GM23338 (cell line): Measurements from ENCODE around the gene IMMP2L. TPM values are rescaled to one million over a fixed set of nuclear protein-coding genes. Genes with fewer than 3 reads are reported as not detected.
A peak's percentile ranks its signal among the peaks of the same experiment; 100 is the strongest.

Experiments used
- ATAC-seq: fragments of 200-7000 bp; cut with Tn5 transposase; 3 replicates; pipeline ENCODE4 v1.9.1; 2020
- DNase-seq: peaks from one replicate; pipeline ENCODE4 v3.0.0-alpha.2; 2015; ENCODE audit warnings: low spot score
- H2AFZ ChIP-seq: fragments of 200-600 bp; sonication (generic); 2 replicates; pipeline ENCODE4 v1.8.0; 2016; ENCODE audit warnings: antibody characterized with exemption, mild to moderate bottlenecking, moderate library complexity
- H3F3A ChIP-seq: fragments of 200-600 bp; sonication (generic); replicated peaks from 2 replicates; pipeline ENCODE4 v1.8.0; 2017; ENCODE audit warnings: antibody characterized with exemption, mixed run types, low read depth
- H3K27ac ChIP-seq: fragments of 200-600 bp; sonication (generic); 2 replicates; pipeline ENCODE4 v1.6.1; 2016; ENCODE audit warnings: low read depth
- H3K27me3 ChIP-seq: fragments of 200-600 bp; sonication (generic); 2 replicates; pipeline ENCODE4 v1.8.0; 2016; ENCODE audit warnings: mild to moderate bottlenecking, mixed run types, moderate library complexity; ENCODE audit not compliant: insufficient read depth
- H3K36me3 ChIP-seq: fragments of 200-600 bp; sonication (generic); 2 replicates; pipeline ENCODE4 v1.8.0; 2016; ENCODE audit warnings: mild to moderate bottlenecking; ENCODE audit not compliant: insufficient read depth
- H3K4me1 ChIP-seq: fragments of 200-600 bp; sonication (generic); 2 replicates; pipeline ENCODE4 v1.8.0; 2016; ENCODE audit warnings: mild to moderate bottlenecking, moderate library complexity; ENCODE audit not compliant: insufficient read depth
- H3K4me2 ChIP-seq: fragments of 200-600 bp; sonication (generic); 2 replicates; pipeline ENCODE4 v1.7.1; 2017; ENCODE audit warnings: mixed run types
- H3K4me3 ChIP-seq: fragments of 200-600 bp; sonication (generic); 2 replicates; pipeline ENCODE4 v1.6.1; 2016; ENCODE audit warnings: mixed run types
- H3K79me2 ChIP-seq: fragments of 200-600 bp; sonication (generic); replicated peaks from 2 replicates; pipeline ENCODE4 v1.8.0; 2017; ENCODE audit warnings: mild to moderate bottlenecking; ENCODE audit not compliant: insufficient read depth
- H3K9me2 ChIP-seq: fragments of 200-600 bp; sonication (generic); 2 replicates; pipeline ENCODE4 v1.8.0; 2017; ENCODE audit not compliant: insufficient read depth
- H4K20me1 ChIP-seq: fragments of 200-600 bp; sonication (generic); replicated peaks from 2 replicates; pipeline ENCODE4 v1.8.0; 2017; ENCODE audit warnings: mild to moderate bottlenecking; ENCODE audit not compliant: insufficient read depth
- H3K27ac Mint-ChIP-seq: 2 replicates; pipeline ENCODE4 v1.8.0; 2020; ENCODE audit warnings: inconsistent platforms, mild to moderate bottlenecking, moderate library complexity, mixed read lengths
- H3K27me3 Mint-ChIP-seq: 3 replicates; pipeline ENCODE4 v1.8.0; 2022; ENCODE audit warnings: low read depth, mild to moderate bottlenecking, moderate library complexity, mixed read lengths, inconsistent platforms; ENCODE audit not compliant: insufficient read depth, poor library complexity
- H3K36me3 Mint-ChIP-seq: 3 replicates; pipeline ENCODE4 v1.8.0; 2021; ENCODE audit warnings: low read depth, mild to moderate bottlenecking, inconsistent platforms, moderate library complexity, mixed read lengths
- H3K4me1 Mint-ChIP-seq: 3 replicates; pipeline ENCODE4 v1.8.0; 2020; ENCODE audit warnings: mild to moderate bottlenecking, inconsistent platforms, mixed read lengths
- H3K4me3 Mint-ChIP-seq: 3 replicates; pipeline ENCODE4 v1.8.0; 2021; ENCODE audit warnings: moderate library complexity, mild to moderate bottlenecking, inconsistent platforms, mixed read lengths
- H3K9me3 Mint-ChIP-seq: 3 replicates; pipeline ENCODE4 v1.8.0; 2020; ENCODE audit warnings: moderate library complexity, mild to moderate bottlenecking, inconsistent platforms, mixed read lengths
- CREB1 ChIP-seq: fragments of 250-450 bp; sonication (Bioruptor Pico); IDR thresholded peaks from 2 replicates; pipeline ENCODE4 v1.5.0; 2020; ENCODE audit warnings: low read depth, mild to moderate bottlenecking, moderate library complexity
- EZH2phosphoT487 ChIP-seq: fragments of 200-600 bp; sonication (generic); IDR thresholded peaks from one replicate; pipeline ENCODE4 v1.8.1; 2018; ENCODE audit warnings: antibody characterized with exemption; ENCODE audit not compliant: unreplicated experiment
- JUNB ChIP-seq: IDR thresholded peaks from one replicate; pipeline ENCODE4 v1.6.1; 2016; ENCODE audit warnings: antibody characterized with exemption; ENCODE audit not compliant: unreplicated experiment
- NANOG ChIP-seq: IDR thresholded peaks from 2 replicates; pipeline ENCODE4 v1.6.1; 2016; ENCODE audit warnings: antibody characterized with exemption, borderline replicate concordance
- STAT1 ChIP-seq: IDR thresholded peaks from one replicate; pipeline ENCODE4 v1.6.1; 2016; ENCODE audit warnings: antibody characterized with exemption; ENCODE audit not compliant: unreplicated experiment
- ZNF114 ChIP-seq: fragments of 250-450 bp; sonication (Bioruptor Pico); IDR thresholded peaks from 2 replicates; pipeline ENCODE4 v1.5.0; 2020; ENCODE audit warnings: mild to moderate bottlenecking, moderate library complexity
- ZNF331 ChIP-seq: fragments of 250-450 bp; sonication (Bioruptor Pico); IDR thresholded peaks from 2 replicates; pipeline ENCODE4 v1.5.0; 2020; ENCODE audit warnings: low read depth, mild to moderate bottlenecking, moderate library complexity
- polyA plus RNA-seq: library from polyadenylated mRNA; unstranded; fragments of >200 nt; fragmentation: Nextera tagmentation; extraction: Ambion mirVana; gene quantifications from 2 replicates; pipeline ENCODE4 v1.2.1, GENCODE V29; 2016
- total RNA-seq: library from RNA; depleted of rRNA; stranded (reverse); fragments of >200 nt; shearing (Covaris generic); gene quantifications from 2 replicates; pipeline ENCODE4 v1.2.3, GENCODE V29; 2014
- TF ChIP-seq, protein P1 (sequence below): IDR thresholded peaks from one replicate; pipeline ENCODE4 v1.6.1; 2018; ENCODE audit warnings: antibody characterized with exemption; ENCODE audit not compliant: unreplicated experiment
- TF ChIP-seq, protein P2 (sequence below): fragments of 250-450 bp; sonication (Bioruptor Pico); IDR thresholded peaks from 2 replicates; pipeline ENCODE4 v1.5.0; 2020; ENCODE audit warnings: mild to moderate bottlenecking, moderate library complexity

IMMP2L gene
- total and polyA plus RNA-seq, 2 experiments from 2014 or later, result 7.3 to 14.0 TPM

DNA sequence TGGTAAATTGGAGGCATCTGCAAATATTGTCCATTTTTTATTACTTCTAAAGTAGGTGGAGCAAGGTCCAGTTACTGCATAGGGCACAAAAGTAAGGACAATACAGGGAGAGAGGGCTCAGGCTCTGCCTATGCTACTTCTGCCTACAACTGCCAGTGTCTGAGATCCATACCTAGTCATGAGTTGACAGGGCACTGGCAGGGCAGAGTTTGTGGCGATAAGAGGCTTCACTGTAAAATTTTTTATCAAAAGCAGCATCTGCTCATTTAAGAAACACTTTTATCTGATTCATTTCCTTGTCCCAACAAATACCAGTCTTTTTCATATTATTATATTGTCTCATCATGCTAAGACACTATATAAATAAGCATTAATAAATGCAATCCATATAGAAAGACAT, 293.4 kb downstream of the IMMP2L start:
- H3K4me2 ChIP-seq, result no peak overlapping the region
- no peaks in the 10 kb centered on the region for H3K9me2 ChIP-seq
- no peak overlapping the region for H3K4me3 Mint-ChIP-seq
- H3K4me1 ChIP-seq, result 0 out of 2 replicates have a peak, but pooled peaks cover 4% of the 10 kb centered on the region
- no peaks in the 10 kb centered on the region for H4K20me1 ChIP-seq
- H3K27ac ChIP-seq, result no peak overlapping the region
- no peaks in the 10 kb centered on the region for H3K36me3 ChIP-seq
- DNase-seq, result no peak
- H3K4me1 Mint-ChIP-seq, result peaks cover 16% of the 10 kb centered on the region; the same call in 2 of the 3 replicates
- H3K9me3 Mint-ChIP-seq, result no peaks in the 10 kb centered on the region
- ATAC-seq, result no peak
- peaks cover 2% of the 10 kb centered on the region for H3K27me3 Mint-ChIP-seq
- H3K4me3 ChIP-seq, result no peak overlapping the region
- no peaks in the 10 kb centered on the region for H3K79me2 ChIP-seq
- H2AFZ ChIP-seq, result no peak overlapping the region
- H3K36me3 Mint-ChIP-seq, result no peaks in the 10 kb centered on the region
- no peaks in the 10 kb centered on the region for H3K27me3 ChIP-seq
- no peaks in the 10 kb centered on the region for H3F3A ChIP-seq
- H3K27ac Mint-ChIP-seq, result no peak overlapping the region
- TF ChIP-seq STAT1, result no peak
- TF ChIP-seq CREB1 (CRISPR knock-in tag), result no peak
- TF ChIP-seq JUNB, result no peak
- TF ChIP-seq EZH2phosphoT487, result no peak
- no peak for TF ChIP-seq ZNF331
- no peak for TF ChIP-seq ZNF114
- TF ChIP-seq, protein P1, sequence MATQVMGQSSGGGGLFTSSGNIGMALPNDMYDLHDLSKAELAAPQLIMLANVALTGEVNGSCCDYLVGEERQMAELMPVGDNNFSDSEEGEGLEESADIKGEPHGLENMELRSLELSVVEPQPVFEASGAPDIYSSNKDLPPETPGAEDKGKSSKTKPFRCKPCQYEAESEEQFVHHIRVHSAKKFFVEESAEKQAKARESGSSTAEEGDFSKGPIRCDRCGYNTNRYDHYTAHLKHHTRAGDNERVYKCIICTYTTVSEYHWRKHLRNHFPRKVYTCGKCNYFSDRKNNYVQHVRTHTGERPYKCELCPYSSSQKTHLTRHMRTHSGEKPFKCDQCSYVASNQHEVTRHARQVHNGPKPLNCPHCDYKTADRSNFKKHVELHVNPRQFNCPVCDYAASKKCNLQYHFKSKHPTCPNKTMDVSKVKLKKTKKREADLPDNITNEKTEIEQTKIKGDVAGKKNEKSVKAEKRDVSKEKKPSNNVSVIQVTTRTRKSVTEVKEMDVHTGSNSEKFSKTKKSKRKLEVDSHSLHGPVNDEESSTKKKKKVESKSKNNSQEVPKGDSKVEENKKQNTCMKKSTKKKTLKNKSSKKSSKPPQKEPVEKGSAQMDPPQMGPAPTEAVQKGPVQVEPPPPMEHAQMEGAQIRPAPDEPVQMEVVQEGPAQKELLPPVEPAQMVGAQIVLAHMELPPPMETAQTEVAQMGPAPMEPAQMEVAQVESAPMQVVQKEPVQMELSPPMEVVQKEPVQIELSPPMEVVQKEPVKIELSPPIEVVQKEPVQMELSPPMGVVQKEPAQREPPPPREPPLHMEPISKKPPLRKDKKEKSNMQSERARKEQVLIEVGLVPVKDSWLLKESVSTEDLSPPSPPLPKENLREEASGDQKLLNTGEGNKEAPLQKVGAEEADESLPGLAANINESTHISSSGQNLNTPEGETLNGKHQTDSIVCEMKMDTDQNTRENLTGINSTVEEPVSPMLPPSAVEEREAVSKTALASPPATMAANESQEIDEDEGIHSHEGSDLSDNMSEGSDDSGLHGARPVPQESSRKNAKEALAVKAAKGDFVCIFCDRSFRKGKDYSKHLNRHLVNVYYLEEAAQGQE, result no peak

DNA sequence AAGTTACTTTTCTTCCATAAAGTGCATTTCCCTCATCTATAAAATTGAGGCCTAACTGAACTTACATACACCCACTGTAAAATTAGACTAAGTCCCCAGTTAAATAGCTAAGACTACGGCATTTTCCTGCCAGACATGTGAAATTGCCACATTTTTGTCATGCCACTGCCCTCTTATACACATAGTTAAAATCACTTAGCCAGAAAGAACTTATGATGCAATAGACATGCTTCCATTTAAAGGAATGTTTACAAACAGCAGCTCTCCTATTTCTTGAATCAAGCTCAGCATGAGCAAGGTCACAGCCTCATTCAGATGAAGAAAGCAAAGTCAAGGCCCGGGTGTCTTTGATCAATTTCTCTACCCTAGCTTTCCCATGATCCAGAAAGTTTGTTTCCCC, 295.7 kb downstream of the IMMP2L start:
- peaks cover 18% of the 10 kb centered on the region; the same call in 2 of the 3 replicates for H3K4me1 Mint-ChIP-seq
- Histone ChIP-seq H4K20me1 (no peaks in the 10 kb centered on the region), H3K4me1 (0 out of 2 replicates have a peak, but pooled peaks cover 4% of the 10 kb centered on the region), H3K9me2 (no peaks in the 10 kb centered on the region), H3F3A (no peaks in the 10 kb centered on the region), H3K79me2 (no peaks in the 10 kb centered on the region), H3K36me3 (no peaks in the 10 kb centered on the region), H3K27ac (no peak overlapping the region), H3K4me3 (no peak overlapping the region), H3K4me2 (no peak overlapping the region), H2AFZ (no peak overlapping the region), H3K27me3 (no peaks in the 10 kb centered on the region)
- H3K9me3 Mint-ChIP-seq, result no peaks in the 10 kb centered on the region
- H3K4me3 Mint-ChIP-seq, result no peak overlapping the region
- DNase-seq, result peak; percentile 39
- peak; percentile 57; the same call in 2 of the 3 replicates for ATAC-seq
- no peaks in the 10 kb centered on the region for H3K27me3 Mint-ChIP-seq
- peak overlapping the region; percentile 78 for H3K27ac Mint-ChIP-seq
- no peaks in the 10 kb centered on the region for H3K36me3 Mint-ChIP-seq
- TF ChIP-seq, protein P1, result no peak
- TF ChIP-seq NANOG (no peak), ZNF114 (no peak), JUNB (no peak), CREB1 (CRISPR knock-in tag) (no peak)
- TF ChIP-seq, protein P2, sequence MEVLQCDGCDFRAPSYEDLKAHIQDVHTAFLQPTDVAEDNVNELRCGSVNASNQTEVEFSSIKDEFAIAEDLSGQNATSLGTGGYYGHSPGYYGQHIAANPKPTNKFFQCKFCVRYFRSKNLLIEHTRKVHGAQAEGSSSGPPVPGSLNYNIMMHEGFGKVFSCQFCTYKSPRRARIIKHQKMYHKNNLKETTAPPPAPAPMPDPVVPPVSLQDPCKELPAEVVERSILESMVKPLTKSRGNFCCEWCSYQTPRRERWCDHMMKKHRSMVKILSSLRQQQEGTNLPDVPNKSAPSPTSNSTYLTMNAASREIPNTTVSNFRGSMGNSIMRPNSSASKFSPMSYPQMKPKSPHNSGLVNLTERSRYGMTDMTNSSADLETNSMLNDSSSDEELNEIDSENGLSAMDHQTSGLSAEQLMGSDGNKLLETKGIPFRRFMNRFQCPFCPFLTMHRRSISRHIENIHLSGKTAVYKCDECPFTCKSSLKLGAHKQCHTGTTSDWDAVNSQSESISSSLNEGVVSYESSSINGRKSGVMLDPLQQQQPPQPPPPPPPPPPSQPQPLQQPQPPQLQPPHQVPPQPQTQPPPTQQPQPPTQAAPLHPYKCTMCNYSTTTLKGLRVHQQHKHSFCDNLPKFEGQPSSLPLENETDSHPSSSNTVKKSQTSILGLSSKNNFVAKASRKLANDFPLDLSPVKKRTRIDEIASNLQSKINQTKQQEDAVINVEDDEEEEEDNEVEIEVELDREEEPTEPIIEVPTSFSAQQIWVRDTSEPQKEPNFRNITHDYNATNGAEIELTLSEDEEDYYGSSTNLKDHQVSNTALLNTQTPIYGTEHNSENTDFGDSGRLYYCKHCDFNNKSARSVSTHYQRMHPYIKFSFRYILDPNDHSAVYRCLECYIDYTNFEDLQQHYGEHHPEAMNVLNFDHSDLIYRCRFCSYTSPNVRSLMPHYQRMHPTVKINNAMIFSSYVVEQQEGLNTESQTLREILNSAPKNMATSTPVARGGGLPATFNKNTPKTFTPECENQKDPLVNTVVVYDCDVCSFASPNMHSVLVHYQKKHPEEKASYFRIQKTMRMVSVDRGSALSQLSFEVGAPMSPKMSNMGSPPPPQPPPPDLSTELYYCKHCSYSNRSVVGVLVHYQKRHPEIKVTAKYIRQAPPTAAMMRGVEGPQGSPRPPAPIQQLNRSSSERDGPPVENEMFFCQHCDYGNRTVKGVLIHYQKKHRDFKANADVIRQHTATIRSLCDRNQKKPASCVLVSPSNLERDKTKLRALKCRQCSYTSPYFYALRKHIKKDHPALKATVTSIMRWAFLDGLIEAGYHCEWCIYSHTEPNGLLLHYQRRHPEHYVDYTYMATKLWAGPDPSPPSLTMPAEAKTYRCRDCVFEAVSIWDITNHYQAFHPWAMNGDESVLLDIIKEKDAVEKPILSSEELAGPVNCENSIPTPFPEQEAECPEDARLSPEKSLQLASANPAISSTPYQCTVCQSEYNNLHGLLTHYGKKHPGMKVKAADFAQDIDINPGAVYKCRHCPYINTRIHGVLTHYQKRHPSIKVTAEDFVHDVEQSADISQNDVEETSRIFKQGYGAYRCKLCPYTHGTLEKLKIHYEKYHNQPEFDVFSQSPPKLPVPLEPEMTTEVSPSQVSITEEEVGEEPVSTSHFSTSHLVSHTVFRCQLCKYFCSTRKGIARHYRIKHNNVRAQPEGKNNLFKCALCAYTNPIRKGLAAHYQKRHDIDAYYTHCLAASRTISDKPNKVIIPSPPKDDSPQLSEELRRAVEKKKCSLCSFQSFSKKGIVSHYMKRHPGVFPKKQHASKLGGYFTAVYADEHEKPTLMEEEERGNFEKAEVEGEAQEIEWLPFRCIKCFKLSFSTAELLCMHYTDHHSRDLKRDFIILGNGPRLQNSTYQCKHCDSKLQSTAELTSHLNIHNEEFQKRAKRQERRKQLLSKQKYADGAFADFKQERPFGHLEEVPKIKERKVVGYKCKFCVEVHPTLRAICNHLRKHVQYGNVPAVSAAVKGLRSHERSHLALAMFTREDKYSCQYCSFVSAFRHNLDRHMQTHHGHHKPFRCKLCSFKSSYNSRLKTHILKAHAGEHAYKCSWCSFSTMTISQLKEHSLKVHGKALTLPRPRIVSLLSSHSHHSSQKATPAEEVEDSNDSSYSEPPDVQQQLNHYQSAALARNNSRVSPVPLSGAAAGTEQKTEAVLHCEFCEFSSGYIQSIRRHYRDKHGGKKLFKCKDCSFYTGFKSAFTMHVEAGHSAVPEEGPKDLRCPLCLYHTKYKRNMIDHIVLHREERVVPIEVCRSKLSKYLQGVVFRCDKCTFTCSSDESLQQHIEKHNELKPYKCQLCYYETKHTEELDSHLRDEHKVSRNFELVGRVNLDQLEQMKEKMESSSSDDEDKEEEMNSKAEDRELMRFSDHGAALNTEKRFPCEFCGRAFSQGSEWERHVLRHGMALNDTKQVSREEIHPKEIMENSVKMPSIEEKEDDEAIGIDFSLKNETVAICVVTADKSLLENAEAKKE (CRISPR knock-in tag), result no peak
